ENCODE results near the gene SAMD11.

Gene SAMD11

GRCh38 chr1:932776-933602 is 9.3 kb downstream of the SAMD11 start:
- no peak for DNase-seq

GRCh38 chr1:933603-933940 is 9.8 kb downstream of the SAMD11 start:
- no peak for DNase-seq

DNA sequence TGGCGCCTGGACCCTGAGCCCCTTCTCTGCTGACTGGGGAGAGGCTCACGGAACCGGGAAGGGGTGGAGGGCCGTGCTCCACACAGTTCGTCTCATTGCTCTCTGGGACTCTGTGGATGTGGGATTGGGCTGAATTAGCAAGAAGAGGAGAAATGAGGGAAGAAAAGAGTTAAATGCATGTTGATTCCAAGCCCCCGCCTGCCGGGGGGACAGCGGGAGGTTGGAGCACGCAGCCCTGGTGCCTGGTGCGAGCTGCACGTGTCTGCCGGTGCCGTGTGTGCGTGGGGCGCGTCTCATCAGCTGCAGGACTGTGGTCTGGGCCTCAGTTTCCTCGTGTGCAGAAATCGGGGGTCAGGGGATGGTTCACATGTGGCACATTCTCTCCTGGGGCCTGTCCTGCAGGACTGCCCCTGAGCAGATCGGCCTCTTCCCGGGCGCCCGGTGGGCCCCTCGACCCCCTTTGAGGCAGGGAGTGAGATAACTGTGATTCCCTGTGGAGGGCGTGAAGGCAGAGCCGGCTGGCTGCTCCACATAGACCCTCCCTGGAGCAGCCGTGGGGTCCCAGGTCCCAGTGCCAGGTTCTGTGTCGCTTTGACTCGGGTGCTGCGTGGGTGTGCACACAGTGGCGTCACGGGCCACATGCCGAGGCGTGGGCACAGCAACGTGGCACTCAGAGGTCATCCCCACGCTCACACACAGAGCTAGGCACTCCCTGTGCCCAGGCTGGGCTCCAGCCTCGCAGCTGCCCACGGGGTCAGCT is 11.4 kb downstream of the SAMD11 start:
- DNase-seq = no peak

GRCh38 chr1:935751-936231 is 12.1 kb downstream of the SAMD11 start:
- DNase-seq = no peak

DNA sequence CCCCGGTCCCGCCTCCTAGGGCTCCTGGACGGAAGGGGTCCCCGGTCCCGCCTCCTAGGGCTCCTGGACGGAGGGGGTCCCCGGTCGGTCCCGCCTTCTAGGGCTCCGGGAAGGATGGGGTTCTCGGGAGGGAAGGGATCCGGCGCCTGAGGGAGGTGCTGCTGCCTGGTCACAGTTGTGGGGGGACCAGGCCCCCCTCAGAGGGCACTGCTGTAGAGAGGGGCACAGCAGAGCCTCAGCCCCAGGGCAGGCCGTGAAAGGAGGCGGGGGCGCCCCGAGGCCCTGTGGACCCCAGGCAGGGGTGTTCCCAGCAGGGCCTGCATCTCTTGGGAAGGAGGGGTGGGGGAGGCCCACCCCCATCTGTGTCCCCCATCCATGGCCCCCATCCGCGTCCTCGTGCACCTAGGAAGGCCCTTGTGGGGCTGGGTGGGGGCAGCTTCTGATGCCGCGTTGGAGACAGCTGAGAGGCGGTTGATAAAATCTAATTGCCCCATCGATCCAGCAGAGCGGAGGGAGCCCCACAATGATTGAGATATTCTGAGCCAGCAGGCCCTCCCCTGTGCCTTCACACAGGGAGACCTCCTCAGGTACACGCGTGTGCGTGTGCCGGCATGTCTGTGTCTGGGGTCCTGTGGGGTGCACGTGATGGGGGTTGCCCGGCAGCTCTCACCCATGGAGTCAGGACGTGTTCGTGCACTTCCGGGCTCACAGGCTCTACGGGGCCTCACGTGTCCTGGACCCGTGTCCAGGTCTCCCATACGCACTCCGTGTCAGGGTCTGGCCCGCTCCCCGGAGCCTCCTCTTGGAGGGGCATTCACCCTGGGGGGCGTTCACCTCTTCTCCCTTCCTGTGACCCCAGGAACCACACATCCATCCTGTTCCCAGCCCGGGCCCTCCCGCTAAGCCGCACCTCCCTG is 12.9 kb downstream of the SAMD11 start:
- DNase-seq = no peak

GRCh38 chr1:937521-937920 is 13.8 kb downstream of the SAMD11 start:
- no peak for DNase-seq

DNA sequence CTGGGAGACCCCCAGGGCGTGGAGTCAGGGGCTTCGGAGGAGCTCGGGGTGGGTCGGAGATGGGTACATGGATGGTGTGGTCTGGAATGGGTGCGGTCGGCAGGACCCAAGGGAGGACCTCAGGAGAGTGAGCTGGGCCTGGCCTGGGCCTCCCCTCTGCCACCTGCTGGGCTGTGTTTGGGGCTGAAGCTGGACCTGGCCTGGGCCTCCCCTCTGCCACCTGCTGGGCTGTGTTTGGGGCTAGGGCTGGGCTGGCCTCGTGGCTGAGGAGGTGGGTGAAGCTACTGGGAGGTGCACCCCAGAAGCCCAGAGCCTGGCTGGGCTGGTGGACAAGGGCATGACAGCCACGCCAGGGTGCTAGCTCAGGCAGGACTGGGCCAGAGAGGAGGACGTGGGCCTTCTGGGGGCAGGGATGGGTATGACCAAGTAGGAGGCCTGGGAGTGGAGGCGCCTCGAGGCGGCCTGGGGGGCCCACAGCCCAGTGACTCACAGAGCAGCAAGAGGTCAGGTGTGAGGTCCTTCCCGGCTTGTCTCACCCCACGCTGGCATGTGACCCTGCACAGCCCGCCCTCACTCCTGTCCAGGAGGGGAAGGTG is 14.5 kb downstream of the SAMD11 start:
- no peak for DNase-seq

- no peak for DNase-seq
Observed at GRCh38 chr1:938711-939489, 15.2 kb downstream of the SAMD11 start.

- DNase-seq = no peak
Observed at GRCh38 chr1:939511-940106, 15.9 kb downstream of the SAMD11 start.

DNA sequence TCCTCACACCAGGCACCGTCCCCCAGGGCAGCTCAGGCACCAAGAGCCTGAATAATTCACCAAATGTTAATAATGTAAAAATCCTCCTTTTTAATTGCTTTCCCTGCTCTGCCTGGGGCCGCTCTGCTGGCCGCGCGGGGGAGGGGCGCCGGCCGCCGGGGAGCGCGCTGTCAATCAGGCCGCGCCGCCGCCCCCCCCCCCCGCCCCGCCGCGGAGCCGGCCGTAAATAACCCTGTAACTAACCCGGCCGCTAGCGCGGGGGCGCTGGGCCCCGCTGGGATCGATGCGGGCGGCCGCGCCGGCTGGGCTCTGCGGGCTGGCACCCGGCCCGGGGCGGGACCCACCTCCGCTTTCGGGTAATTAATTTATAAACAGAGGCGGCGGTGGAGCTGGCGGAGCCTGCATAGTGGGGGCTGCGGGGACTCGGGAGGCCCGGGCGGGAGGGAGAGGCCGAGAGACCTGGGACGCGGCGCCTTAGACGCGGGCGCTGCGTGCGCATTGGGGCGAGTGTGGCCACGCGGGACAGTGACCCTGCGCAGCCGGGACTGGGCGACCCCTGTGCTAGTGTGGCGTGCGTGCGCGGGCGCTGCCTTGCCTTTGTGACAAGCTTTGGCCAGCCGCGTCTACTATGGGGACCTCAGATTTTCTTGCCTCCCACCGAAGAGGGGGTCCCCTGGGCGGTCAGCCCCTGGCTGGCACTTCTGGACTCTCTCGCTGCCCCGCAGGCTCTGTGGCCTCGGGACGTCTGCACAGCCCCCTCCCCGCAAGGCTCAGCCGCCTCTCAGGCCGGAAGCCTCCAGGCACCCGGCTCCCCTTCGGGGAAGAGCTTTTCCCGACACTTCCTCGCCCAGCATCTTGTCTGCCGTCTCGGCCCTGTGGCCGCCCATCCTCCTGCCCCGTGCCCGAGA is 16.6 kb downstream of the SAMD11 start:
- no peak for DNase-seq

DNA sequence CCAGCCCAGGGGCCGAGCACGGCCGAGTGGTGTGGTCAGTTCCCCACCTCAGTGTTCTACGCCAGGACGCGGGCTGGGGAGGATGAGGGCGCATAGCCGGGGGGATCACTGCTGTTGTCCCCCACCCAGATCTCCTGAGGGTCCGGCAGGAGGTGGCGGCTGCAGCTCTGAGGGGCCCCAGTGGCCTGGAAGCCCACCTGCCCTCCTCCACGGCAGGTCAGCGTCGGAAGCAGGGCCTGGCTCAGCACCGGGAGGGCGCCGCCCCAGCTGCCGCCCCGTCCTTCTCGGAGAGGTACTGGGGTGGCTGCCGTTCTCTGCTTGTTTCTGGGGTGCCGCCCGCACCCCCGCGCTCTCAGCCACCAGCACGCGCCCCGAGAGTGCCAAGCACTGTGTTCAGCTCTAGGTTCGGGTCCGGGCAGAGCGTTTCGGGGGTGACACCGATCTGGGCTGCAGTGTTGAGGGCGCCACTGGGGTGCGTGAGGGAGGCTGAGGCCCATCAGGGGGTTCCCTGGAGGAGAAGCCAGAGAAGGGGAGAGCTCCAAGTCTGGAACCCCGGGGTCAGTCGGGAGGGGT is 17.4 kb downstream of the SAMD11 start:
- DNase-seq = no peak

- DNase-seq = no peak
Observed at GRCh38 chr1:941588-942383, 18.1 kb downstream of the SAMD11 start.

DNA sequence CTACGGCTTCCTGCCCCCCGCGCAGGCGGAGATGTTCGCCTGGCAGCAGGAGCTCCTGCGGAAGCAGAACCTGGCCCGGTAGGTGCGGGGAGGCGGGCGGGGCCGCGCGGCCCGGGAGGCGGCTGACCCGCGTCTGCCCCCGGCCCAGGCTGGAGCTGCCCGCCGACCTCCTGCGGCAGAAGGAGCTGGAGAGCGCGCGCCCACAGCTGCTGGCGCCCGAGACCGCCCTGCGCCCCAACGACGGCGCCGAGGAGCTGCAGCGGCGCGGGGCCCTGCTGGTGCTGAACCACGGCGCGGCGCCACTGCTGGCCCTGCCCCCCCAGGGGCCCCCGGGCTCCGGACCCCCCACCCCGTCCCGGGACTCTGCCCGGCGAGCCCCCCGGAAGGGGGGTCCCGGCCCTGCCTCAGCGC is 18.7 kb downstream of the SAMD11 start:
- no peak for DNase-seq

DNA sequence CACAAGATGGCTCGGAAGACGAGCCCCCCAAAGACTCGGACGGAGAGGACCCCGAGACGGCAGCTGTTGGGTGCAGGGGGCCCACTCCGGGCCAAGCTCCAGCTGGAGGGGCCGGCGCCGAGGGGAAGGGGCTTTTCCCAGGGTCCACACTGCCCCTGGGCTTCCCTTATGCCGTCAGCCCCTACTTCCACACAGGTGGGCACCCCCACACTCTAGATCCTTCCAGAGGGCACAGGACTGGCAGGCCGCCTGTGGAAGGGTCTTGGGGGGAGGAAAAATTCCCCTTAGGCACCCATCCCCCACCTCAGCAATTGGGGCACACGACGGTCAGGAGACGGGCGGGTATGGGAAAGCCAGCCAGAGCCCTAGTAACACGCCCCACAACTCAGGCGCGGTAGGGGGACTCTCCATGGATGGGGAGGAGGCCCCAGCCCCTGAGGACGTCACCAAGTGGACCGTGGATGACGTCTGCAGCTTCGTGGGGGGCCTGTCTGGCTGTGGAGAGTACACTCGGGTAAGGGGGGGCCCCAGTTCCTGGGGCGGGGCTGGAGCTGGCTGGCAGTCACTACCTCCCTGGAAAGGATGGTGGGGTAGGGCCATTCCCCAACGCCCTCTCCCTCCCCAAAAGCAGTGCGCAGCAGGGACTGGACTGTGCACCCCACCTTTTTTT is 19.3 kb downstream of the SAMD11 start:
- no peak for DNase-seq

GRCh38 chr1:943545-944340 is 20.0 kb downstream of the SAMD11 start:
- no peak for DNase-seq

GRCh38 chr1:944341-945325 is 20.9 kb downstream of the SAMD11 start:
- DNase-seq = no peak
